NT2/D1 (cell line): ENCODE measurements around the gene GNG12.

Source experiments
- SUZ12 ChIP-seq: IDR thresholded peaks from 2 replicates; pipeline ENCODE4 v1.6.1; 2011; ENCODE audit not compliant: insufficient read length, insufficient read depth; ENCODE audit errors: extremely low read depth
- ZNF274 ChIP-seq: IDR thresholded peaks from 2 replicates; pipeline ENCODE4 v1.6.1; 2011; ENCODE audit warnings: mild to moderate bottlenecking, low read depth, low read length

- TF ChIP-seq SUZ12 (no peak), ZNF274 (no peak)
Observed at GRCh38 chr1:67843331-67843730, 10.1 kb upstream of the GNG12 start.
